Superior temporal gyrus (tissue), 1 donor: Measurements from ENCODE around the gene PBOV1.

Experiments used
- DNase-seq: peaks from one replicate; pipeline ENCODE4 v3.0.0-alpha.2; 2016; ENCODE audit errors: extremely low spot score

Gene PBOV1

DNA sequence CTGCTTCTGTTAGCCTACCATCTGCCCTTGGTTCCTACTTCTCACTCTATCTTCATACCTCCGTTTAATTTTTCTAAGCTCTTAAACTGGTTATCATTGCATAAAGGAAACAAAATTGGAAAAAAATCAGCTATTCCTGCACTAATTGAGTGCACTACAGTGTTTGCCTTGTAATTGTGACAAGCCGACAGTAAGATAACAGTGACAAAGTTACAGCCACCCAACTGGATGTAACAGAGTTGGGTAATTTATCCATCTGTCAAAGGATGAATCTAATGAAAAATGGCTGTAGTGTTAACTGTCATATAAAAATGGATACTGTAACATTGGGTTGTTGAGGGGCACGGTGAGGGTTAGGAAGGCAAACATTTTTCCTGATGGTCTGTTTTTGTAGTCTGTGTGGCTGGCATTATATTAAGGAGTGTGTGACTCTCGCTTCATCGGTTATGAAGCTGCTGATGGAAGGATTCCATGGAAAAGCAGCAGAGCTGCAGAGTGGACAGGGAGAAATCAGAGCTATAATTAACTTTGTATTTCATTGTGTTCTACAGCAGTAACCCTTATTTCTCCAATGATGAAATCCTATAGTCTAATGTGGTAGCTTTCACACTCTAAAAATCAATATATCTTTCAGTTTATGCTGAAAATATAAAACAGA, 12.7 kb downstream of the PBOV1 start:
- DNase-seq: peak; percentile 70

- DNase-seq: no peak
These were observed 13.4 kb downstream of the PBOV1 start for GRCh38 chr6:138204792-138205384.

DNA sequence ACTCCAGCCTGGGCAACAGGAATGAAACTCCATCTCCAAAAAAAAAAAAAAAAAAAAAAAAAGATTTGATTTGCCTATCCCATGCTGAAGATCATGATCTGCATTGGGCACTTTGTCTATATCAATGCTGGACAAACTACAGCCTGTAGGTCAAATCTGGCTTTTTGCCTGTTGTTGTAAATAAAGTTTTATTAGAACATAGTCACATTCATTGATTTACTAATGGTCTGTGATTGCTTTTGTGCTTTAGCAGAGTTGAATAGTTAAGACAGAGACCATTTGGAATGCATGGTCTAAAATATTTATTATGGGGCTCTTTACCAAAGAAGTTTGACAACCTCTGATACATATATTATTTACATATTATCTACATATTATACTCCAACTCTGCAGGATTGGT, 14.0 kb downstream of the PBOV1 start:
- no peak for DNase-seq

- no peak for DNase-seq
These were observed 15.0 kb downstream of the PBOV1 start for GRCh38 chr6:138203315-138203714.

GRCh38 chr6:138201836-138202235, 16.5 kb downstream of the PBOV1 start:
- no peak for DNase-seq

DNA sequence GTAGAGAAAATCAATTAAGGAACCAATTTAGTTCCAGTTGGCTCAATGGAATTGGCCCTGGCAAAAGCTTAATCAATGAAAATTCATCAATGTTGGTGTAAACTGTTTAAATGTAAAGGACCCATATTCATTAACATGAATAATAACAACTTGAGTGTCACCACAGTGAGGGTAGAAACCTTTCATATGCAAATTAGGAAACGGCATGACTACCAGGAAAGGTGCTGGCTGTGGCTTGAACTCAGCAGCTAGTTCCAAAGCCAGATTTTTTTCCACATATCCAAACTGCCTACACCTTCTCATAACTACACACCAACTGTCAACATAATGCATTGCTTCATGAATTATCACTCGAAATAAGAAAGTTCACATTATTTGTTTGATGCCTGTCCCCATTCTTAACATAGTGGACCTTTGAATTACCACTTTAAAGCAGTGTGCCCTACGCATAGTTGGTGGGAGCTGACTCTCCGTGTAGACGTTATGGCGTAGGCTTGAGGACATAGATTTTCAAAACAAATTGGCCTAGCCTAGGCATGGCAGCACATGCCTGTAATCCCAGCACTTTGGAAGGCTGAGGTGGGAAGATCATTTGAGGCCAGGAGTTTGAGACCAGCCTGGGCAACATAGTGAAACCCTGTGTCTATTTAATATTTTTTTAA, 19.7 kb downstream of the PBOV1 start:
- DNase-seq: no peak

DNA sequence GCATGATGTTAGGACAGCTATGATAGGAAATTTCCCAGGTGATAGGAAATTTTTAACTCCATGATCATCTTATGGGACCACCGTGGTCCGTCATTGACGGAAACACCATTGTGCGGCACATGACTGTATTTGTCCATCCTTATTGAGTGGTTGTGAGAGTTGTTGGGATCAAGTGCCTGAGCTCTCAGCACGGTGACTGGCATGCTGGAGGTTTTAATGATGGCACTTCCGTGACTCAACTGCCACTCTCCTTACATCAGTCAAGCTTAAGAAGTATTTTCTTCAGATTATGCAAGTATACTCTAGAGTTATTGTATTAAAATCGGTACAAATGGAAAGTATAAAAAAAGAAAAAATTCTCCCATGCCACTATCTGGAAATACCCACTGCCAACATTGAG, 20.7 kb downstream of the PBOV1 start:
- no peak for DNase-seq

GRCh38 chr6:138196122-138196738, 22.1 kb downstream of the PBOV1 start:
- no peak for DNase-seq

GRCh38 chr6:138194287-138194686, 24.0 kb downstream of the PBOV1 start:
- no peak for DNase-seq

DNA sequence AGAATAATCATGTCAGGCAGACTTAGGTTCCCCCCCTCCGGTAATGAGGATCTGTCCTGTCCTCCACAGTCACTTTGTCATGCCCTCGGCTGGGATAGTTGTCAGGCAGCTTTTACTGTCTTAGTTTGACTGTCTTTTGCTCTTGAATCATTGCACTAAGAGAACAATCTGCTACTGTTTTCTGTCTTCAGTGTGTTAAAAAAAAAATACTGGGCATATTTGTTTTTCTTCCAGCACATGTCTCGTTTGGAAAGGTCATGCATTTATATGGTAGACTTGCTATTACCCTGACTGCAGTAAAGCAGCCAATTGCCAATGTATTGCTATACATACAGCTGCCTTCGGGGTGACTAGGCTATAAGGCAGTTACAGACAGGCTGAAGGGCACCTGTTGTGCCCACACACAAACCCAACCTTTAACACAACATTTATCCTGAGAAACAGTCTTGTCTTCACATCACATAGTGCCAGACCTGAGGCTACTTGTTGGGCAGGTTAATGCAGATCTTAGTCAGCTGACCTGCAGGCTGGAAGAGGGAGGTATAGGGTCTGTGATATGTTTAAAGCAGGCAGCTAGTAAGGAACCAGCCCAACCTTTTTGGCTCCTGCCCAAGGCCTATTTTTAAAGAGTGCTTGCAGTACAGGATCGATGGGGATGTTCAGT, 29.9 kb downstream of the PBOV1 start:
- DNase-seq: peak; percentile 76

DNA sequence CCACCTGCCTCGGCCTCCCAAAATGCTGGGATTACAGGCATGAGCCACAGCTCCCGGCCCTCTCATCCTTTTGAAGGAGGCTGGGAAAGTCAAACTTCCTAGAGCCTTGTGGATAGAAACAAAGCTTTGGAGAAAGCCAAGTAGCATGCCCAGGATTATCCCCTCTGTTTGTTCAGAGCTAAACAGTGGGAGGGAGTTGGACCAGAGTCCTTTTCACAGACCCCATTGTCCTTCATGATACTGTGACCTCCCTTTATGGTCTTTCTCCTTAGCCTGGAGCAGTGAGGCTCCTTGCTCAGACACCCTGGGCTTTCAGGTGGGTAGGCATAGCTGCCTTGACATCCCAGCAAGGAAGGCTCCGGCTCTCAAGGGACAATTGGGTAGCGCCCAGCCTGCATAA, 31.1 kb downstream of the PBOV1 start:
- no peak for DNase-seq

- peak; percentile 71 for DNase-seq
These were observed 34.1 kb downstream of the PBOV1 start for GRCh38 chr6:138184230-138184629.

DNA sequence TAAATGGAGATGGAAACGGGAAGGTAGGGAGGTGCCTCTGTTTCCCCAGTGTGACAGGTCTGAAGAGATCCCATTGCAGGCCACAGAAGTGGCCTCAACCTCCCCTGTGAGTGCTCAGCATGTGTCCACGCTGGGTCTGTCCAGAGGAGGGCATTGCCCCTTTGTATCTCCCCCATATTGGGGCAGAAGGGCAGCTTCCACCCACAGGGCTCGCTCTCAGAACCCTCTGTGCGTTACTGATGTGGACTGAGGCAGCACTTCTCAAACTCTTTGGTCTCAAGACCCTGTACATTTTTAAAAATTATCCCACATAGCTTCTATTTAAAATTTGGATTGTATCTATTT, 34.5 kb downstream of the PBOV1 start:
- DNase-seq: no peak

DNA sequence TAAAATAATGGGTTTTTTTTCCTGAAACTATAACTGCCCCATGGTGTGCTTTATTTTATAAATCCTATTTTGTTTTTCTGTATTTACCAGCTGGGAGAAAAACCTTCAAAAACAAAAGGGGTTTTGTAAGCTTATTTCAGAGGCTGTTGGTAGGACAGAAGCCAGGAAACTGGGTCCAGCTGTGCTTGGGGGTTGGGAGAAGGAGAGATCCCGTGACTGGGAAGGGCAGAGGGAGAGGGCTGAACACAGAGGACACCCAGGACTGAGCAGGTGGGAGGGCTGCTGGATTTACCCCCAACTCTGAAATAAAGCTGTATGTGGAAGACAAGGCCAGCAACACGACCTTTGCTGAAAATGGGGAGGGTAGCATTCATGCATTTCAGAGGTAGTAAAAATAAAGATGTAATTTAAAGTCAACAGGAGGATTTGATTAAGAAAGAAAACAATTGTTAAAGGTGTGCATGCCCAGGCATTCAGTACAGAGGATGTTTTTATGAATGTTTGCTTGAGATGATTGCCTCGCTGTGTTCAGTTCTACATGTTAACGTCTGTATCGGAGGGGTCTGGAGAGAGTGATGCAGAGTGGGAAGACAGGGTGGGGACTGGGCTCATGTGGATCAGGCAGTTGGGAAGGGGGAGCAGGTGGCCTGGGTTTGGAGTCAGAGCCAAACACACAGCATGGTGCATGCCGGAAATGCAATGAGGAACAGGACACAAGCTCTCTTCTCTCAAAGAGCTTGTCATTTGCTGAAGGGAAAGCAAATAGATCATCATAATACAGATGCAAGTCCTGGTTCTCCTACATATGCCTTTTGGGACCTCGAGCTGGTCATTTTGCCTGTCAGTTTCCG, 35.1 kb downstream of the PBOV1 start:
- DNase-seq: peak; percentile 97

DNA sequence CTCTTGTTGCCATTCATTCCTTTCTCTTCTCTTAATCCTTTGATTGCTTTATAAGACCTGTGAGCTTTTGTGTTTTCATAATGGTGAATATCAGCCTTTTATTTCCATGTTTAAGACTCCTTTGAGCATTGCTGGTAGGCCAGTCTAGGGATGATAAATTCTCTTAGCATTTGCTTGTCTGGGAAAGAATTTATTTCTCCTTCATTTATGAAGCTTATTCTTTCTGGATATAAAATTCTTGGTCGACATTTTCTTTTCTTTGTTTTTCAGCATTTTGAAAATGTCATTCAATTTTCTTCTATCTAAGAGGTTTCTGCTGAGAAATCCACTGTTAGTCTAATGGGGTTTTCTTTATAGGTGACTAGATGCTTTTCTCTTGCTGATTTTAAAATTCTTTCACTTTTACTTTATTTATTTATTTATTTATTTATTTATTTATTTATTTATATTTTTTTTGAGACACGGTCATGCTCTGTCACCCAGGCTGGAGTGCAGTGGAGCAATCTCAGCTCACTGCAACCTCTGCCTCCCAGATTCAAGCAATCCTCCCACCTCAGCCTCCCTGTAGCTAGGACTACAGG, 41.5 kb downstream of the PBOV1 start:
- no peak for DNase-seq

GRCh38 chr6:138175596-138175995, 42.7 kb downstream of the PBOV1 start:
- DNase-seq: no peak
